ENCODE measurements around the gene ETV3L. TPM values are rescaled to one million over a fixed set of nuclear protein-coding genes. Genes with fewer than 3 reads are reported as not detected.

Gene ETV3L
- total and polyA plus RNA-seq, 10 donors: not detected

DNA sequence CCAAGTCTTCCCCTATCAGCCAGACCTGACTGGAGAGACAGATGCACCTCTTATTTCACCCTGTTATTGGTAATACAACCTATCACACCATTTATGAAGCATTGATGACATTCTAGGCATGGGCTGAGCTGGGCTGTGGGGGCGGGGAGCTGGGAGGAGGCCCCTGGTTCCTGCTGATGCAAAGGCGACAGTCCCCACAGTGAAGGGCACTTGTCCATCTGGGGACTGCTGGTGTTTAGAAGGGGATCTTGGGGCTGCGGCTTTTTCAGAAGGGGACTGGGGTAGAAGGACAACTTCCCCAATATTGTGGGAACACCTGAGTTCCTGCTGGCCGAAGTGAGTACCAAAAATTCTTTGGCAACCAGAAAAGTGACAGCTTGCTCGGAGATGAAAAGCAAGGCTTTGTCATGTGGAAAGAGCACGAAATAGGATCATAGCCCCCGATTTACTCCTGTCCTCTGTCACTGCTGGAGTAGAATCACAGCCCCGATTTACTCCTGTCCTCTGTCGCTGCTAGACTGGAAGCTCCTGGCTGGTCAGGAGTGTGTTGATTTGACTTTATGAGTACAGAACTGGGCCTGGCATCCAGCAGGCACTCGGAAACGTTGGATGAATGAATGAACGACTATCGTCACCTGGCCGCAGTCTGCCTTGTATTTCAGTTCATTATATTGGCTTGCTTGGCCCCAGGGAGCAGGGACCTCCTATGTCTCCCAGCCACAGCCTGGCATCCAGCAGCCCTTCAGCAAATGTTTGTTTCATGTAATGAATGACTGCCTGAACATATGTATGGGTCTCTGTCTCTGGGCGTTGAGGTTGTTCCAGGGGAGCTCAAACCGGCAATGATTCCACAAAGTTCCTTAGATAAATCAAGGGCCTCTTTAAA, 16.5 kb upstream of the ETV3L start:
- Histone ChIP-seq H3K4me1 (peaks cover 0 to 25% (median 8%) of the 10 kb centered on the region in 6 donors), H3K27me3 (replicated peaks in 1 of 7) (peaks cover 0 to 35% (median 0%) of the 10 kb centered on the region in 7 donors), H3K36me3 (peaks cover 0 to 12% (median 0%) of the 10 kb centered on the region in 6 donors), H3K4me3 (no peak overlapping the region), H3K9me3 (no peaks in the 10 kb centered on the region), H3K27ac (no peak overlapping the region)
- no peak for DNase-seq
- TF ChIP-seq, protein P1, sequence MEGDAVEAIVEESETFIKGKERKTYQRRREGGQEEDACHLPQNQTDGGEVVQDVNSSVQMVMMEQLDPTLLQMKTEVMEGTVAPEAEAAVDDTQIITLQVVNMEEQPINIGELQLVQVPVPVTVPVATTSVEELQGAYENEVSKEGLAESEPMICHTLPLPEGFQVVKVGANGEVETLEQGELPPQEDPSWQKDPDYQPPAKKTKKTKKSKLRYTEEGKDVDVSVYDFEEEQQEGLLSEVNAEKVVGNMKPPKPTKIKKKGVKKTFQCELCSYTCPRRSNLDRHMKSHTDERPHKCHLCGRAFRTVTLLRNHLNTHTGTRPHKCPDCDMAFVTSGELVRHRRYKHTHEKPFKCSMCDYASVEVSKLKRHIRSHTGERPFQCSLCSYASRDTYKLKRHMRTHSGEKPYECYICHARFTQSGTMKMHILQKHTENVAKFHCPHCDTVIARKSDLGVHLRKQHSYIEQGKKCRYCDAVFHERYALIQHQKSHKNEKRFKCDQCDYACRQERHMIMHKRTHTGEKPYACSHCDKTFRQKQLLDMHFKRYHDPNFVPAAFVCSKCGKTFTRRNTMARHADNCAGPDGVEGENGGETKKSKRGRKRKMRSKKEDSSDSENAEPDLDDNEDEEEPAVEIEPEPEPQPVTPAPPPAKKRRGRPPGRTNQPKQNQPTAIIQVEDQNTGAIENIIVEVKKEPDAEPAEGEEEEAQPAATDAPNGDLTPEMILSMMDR (IDR thresholded peaks at IDR 0.05 in 8 of 11, conservative IDR thresholded peaks at IDR 0.05 in 3 of 11): no peak
- TF ChIP-seq POLR2A (IDR thresholded peaks at IDR 0.05) (no peak), POLR2AphosphoS5 (IDR thresholded peaks at IDR 0.05) (no peak)
- intact Hi-C loops (cut with DNase I; ENCODE audit: low total_unique reads): no loop called here
- 82 to 89% (median 85%) methylated on average over 16 of the region's 16 CpGs for WGBS, 5 donors

DNA sequence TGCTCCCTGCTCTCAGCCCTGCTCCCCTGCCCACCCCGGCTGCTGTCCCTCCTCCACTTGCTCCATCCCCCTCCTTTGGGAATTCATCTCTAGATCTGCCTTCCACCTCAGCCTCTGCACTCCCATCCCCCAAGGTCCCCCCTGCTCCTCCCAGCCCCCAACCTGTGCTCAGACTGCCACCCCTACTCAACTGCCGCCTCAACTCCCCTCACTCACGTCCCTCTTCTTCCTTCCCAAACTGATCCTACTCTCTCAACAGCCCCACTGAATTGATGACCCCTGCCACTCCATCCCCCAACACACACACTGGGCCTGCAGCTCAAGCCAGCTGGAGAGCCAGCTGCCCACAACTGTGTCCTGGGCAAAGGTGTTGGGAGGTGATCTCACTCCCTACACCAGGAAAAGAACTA, 15.8 kb upstream of the ETV3L start:
- DNase-seq: peak; percentile 54
- Histone ChIP-seq H3K27me3 (replicated peaks in 1 of 7) (peaks cover 0 to 37% (median 0%) of the 10 kb centered on the region in 7 donors), H3K27ac (no peak overlapping the region)

DNA sequence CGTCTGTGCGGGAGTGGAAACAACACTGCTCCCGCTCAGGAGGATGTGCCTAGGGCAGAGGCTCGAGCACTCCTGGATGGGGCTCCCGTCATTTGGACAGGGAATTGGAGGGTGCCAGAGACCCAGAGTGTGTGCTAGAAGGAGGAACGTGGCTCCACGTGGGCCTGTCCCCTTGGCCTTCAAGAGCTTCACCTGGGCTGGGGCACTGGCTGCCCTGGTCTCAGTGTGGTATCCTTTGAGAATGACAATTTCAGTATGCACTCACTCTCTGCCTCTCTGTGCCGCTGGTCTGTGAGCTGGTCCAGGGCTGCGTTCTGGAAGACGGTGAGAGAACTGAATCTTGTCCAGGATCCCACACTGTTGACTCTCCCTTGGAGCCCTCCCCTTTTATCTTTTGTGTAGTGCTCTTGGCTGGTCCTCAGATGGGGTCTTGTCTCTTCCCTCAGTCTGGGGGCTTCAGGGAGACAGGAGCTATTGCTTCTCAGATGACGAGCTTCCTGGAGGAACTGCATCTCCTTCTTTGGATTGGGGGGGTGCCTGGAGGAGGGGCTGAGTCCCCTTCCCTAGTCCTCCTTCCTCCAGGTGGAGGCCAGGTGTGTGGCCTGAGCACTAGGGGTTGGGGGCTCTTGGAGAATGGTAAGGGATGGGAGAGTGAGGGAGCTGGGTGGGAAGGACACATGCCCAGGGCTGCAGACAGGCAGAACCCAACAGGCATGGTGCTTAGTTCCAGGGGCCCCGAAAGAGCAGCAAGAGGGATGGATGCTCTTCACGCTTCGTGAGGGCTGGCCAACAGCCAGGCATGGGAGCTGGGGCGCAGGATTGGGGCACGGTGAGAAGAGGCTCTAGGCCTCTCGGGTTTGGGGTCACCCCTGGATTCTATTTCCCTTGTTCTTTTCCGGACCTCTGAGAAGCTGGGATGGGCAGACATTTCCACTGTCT, 14.8 kb upstream of the ETV3L start:
- TF ChIP-seq POLR2AphosphoS5 (IDR thresholded peaks at IDR 0.05) (no peak), POLR2A (IDR thresholded peaks at IDR 0.05) (no peak)
- TF ChIP-seq, protein P1 (IDR thresholded peaks at IDR 0.05 in 8 of 11, conservative IDR thresholded peaks at IDR 0.05 in 3 of 11): no peak
- Histone ChIP-seq H3K4me1 (peaks cover 0 to 28% (median 13%) of the 10 kb centered on the region in 6 donors), H3K27ac (no peak overlapping the region), H3K4me3 (no peak overlapping the region), H3K36me3 (no peaks in the 10 kb centered on the region), H3K27me3 (replicated peaks in 1 of 7) (peaks cover 0 to 47% (median 0%) of the 10 kb centered on the region in 7 donors), H3K9me3 (no peaks in the 10 kb centered on the region)
- 80 to 89% (median 86%) methylated on average over 16 to 18 of the region's 18 CpGs for WGBS, 5 donors
- intact Hi-C loops (cut with DNase I; ENCODE audit: low total_unique reads): no loop called here
- DNase-seq: peak; percentile 59

More for the DNA sequence above, 15.8 kb upstream of the ETV3L start:
- 81 to 94% (median 86%) methylated on average over 3 of the region's 3 CpGs for WGBS, 5 donors
- Histone ChIP-seq H3K4me1 (peaks cover 0 to 28% (median 11%) of the 10 kb centered on the region in 6 donors), H3K36me3 (peaks cover 0 to 7% (median 0%) of the 10 kb centered on the region in 6 donors), H3K9me3 (no peaks in the 10 kb centered on the region), H3K4me3 (no peak overlapping the region)
- intact Hi-C loops (cut with DNase I; ENCODE audit: low total_unique reads): no loop called here
- TF ChIP-seq POLR2AphosphoS5 (IDR thresholded peaks at IDR 0.05): no peak
- TF ChIP-seq, protein P1 (IDR thresholded peaks at IDR 0.05 in 8 of 11, conservative IDR thresholded peaks at IDR 0.05 in 3 of 11): no peak
- no peak for TF ChIP-seq POLR2A (IDR thresholded peaks at IDR 0.05)

All from spleen (tissue), 11 donors.